Endothelial cell of hepatic sinusoid (primary cell): Measurements from ENCODE around the gene TRIM29.

ENCODE experiments used
- in situ Hi-C: cut with HindIII; loops from 2 replicates; pipeline ENCODE4 v1.10.0; 2017; ENCODE audit warnings: low sequenced_read_pairs

The TRIM29 gene

GRCh38 chr11:120141113-120141767 lies 3.3 kb upstream of the TRIM29 start:
- in situ Hi-C loops, result no loop called here

DNA sequence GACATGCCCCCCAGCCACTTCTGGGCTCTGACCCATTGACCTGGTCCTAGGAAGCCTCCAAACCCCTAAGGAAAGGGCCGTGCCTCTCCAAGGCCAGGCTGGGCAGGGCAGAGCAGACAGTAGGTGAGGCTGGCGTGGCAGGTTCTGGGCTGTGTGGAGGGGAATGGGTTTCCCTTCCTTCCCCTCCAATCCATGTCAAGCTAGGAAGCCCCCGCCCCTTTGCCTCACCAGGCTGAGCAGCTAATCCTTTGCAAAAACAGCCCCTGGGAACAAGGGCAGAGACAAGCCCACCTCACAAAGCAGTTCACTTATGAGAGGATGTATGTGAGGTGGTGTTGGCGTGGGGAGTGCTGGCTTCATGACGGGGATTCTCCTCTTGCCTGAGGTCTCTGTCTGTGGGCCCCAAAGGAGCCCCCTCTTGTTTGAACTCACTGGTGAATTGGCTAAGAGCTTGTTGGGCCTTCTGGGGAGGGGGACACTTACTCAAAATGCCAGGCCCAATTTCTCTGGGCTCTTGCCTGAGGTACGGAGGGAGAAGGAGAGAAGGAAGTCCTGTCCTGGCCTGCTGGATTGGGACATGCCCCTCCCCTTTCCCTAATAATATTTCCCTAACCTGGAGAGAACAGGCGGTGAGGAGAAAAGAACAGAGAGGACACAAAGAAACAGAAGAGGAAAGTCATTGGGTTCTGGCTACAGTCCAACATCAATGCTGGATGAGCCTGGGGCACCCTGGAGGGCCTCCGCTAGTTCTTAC lies 1.6 kb upstream of the TRIM29 start:
- in situ Hi-C loops, result no loop called here

DNA sequence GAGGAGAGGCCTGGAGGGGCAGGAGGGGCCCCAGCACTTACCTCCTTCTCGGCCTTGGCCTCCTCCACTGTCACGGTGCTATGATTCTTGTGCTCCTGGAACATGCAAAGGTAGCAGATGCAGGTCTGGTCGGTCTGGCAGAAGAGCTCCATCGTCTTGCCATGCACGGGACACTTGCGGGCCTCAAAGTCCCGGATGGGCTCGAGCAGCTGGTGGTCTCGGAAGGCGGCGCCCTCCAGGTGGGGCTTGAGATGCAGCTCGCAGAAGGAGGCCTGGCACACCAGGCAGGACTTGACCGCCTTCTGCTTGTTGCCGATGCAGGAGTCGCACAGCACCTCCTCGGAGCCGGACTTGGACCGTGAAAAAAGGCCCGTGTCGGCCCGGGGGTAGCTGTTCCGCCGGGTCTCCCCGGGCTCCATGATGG lies 714 bp downstream of the TRIM29 start:
- in situ Hi-C loops, result no loop called here

DNA sequence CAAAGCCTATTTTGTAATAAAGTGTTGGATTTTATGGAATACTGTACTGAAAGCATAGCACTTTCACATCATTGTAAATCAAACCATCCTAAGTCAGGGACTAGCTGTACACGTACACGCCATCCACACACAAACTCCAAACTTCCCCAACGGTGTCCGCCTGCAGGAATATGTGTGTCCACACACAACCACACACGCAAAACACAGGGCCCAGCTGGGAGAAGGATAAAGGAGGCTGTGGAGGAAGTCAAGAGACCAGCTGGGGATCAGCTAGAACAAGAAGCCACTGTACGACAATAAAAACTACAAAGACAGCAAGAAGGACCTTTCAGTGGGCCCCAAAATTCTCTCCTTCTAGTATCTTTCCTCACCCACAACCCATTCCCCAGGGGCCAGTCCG lies 1.6 kb downstream of the TRIM29 start:
- in situ Hi-C loops, result no loop called here

GRCh38 chr11:120135838-120136237 lies 2.1 kb downstream of the TRIM29 start:
- in situ Hi-C loops, result no loop called here

DNA sequence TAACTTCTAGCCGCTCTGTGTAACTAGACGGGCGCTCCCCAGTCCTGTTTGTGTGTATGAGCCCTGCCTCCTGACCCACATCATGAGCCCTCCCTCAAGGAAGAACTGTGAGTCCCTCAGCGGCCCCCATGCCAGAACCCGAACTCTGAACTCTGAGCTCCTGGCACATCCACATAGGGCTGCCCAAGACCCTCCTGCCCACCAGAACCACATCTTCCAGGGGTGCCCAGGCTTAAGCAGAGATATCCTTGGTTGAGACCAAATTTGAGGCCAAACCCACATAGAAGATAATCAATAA lies 3.0 kb downstream of the TRIM29 start:
- in situ Hi-C loops, result loop anchor here (5.0 kb wide), 1 partner anchor 83 kb away; no protein-coding TSS in a partner anchor

GRCh38 chr11:120134106-120134930 lies 3.6 kb downstream of the TRIM29 start:
- in situ Hi-C loops, result loop anchor here (5.0 kb wide), 1 partner anchor 82 kb away; no protein-coding TSS in a partner anchor

DNA sequence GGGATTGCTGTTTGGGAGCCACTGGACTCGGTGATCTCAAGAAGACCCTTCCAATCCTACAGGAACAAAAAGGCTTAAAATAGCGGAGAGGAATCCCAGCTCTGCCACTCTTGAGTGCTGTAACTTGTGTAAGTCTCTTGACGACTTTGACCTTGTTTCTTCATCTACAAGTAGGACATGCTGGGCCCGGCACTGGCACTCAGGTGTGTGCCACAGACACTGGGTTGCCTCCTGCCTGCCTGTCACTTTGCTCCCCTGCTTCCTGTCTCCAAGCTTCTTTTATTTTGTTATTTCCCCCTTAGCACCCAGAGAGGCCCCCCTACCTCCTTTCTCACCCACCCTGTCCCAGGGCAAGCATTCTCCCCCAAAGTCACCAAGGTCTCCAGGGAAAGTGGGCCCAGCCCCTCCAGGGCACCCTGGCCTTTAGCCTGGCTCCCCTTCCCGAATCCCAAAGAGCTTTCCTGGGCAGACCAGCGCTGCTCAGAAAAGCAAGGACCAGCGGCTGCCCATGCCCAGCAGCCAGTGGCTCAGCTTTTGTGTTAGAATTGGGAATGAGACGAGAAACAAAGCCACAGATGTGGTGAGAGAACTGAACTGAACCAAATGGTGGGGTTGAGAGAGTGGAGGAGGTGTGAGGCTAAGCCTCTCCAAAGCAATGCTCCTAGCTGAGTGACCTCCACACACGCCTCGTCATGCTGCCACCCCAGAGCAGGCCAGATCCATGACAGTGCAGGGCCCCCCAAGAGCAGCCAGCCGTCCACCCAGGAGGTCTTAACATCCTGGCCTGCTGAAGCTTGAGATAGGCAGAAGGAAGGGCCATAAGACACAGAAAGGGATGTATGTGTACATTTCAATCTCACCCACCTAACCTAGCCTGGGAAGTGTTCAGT lies 4.5 kb downstream of the TRIM29 start:
- in situ Hi-C loops, result loop anchor here (5.0 kb wide), 1 partner anchor 81 kb away; no protein-coding TSS in a partner anchor

DNA sequence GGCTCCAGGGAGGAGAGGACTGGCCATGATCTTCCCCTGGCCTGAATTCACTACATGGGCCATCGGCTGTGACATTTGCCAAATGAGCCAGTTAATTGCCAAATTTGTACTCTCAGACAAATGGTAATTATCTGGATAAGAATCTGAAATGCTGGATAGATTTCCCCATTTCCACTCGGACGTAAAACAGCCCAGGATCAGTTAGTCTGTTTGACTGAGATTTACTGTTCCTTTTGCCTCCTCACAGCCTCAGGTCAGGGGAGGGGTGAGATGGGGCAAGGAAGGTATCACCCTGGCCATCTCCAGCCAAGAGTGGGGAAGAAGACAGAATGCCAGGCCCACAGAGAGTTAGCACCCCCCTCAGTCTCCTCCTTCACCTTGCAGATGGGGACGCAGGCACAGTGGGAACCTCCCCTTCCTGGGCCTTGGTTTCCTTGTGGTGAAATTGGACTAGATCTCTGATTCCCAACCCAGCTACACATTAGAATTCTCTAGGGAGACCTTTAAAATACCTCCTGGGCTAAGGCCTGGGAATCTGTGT lies 5.2 kb downstream of the TRIM29 start:
- in situ Hi-C loops, result loop anchor here (5.0 kb wide), 1 partner anchor 80 kb away; no protein-coding TSS in a partner anchor

- in situ Hi-C loops, result loop anchor here (5.0 kb wide), 1 partner anchor 80 kb away; no protein-coding TSS in a partner anchor
Observed at GRCh38 chr11:120131941-120132644, 5.8 kb downstream of the TRIM29 start.

DNA sequence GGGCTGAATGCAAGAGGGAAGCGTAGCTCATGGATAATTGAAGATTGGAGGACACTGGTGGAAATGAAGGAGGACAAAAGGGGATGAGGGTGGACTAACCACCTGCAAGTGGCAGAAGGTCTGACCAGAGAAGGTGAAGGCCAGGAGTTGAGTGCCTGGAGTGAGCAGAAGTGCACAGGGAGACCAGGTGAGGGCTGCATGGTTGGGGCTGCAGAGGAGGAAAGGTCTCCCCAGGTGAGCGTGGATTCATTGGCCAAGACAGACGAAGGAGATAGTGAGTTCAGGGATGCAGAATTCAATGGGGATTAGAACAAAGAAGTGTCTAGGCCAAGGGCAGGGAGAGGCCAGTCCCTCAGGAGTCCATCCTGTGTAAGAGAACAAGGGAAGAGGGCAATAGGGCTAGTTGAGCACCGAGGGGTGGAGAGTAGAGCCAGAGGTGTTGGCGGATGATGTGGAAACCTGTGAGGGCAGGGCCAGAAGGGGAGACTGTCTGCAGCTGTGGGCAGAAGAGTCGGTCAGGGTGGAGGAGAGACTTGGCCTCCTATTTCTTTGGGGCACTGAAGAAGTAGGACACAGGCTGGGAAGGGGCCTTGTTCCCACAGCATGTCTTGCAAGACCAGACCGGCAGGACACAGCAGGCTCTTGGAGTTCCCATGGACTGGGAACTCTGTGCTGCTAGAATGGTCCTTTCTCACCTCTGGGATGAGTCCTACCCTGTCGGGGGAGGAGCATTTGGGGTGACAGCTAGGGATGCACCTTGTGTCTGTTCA lies 6.7 kb downstream of the TRIM29 start:
- in situ Hi-C loops, result loop anchor here (5.0 kb wide), 1 partner anchor 79 kb away; no protein-coding TSS in a partner anchor

- in situ Hi-C loops, result loop anchor here (5.0 kb wide), 1 partner anchor 78 kb away; no protein-coding TSS in a partner anchor
Observed at GRCh38 chr11:120130176-120130980, 7.5 kb downstream of the TRIM29 start.

GRCh38 chr11:120129570-120129969 lies 8.3 kb downstream of the TRIM29 start:
- in situ Hi-C loops, result no loop called here

GRCh38 chr11:120128392-120129119 lies 9.4 kb downstream of the TRIM29 start:
- in situ Hi-C loops, result no loop called here

DNA sequence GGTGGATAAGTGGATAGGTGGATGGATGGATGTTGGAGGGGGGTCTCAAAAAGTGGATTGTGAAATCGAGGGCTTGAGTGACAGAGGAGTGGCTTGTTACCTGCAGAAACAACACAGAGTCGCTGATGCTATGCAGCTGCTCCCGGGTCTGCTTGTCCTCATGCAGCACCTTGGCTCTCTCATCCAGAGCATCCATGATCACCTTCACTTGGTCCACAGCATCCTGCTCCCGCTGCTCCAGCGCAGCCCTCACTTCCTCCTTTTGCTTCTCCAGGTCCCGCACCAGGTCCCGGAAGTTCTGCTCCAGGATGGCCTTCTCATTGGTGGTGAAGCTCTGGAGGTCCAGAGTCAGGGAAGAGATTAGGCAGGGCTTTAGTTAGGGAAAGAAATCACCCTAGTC lies 10.7 kb downstream of the TRIM29 start:
- in situ Hi-C loops, result no loop called here

DNA sequence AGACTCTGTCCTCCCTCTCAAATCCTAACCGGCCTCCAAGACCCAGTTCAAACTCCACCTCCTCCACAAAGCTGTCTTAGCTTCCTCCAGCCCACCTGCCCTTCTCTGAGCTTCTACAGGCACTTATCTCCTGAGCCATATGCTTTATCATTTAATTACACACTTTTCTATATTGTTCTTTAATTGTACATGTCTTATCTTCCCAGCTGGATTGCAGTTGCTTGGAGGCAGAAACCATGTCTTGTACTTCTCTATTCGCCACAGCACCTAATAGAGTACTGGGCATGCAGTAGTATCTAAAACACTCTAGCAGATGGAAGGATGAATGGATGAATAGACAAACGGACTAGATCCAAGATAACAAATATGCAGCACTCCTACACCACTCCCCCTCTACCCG lies 11.3 kb downstream of the TRIM29 start:
- in situ Hi-C loops, result no loop called here

- in situ Hi-C loops, result no loop called here
Observed at GRCh38 chr11:120125509-120125908, 12.4 kb downstream of the TRIM29 start.
